HT1080 (cell line): ENCODE results near the gene BCKDHA. TPM values are rescaled to one million over a fixed set of nuclear protein-coding genes. Genes with fewer than 3 reads are reported as not detected.
"Not testable (repeated sequence)": the region's sequence is repeated elsewhere in the genome, so short reads cannot be mapped to it uniquely, and the experiment has no call there.

Experiments
- DNase-seq: peaks from one replicate; pipeline ENCODE4 v3.0.0-alpha.2; 2015; ENCODE audit warnings: low read depth
- total RNA-seq: library from RNA; depleted of rRNA; stranded (reverse); fragments of >200 nt; shearing (Covaris generic); gene quantifications from 2 replicates; pipeline ENCODE4 v1.2.3, GENCODE V29; 2014

The BCKDHA gene
- total RNA-seq, 1 experiment from 2014 or later = 24.2 TPM

- DNase-seq = no peak
Measured at GRCh38 chr19:41364524-41365391, 32.9 kb upstream of the BCKDHA start.

GRCh38 chr19:41366089-41366488, 31.5 kb upstream of the BCKDHA start:
- DNase-seq = no peak

GRCh38 chr19:41367848-41368301, 29.7 kb upstream of the BCKDHA start:
- peak; percentile 88 for DNase-seq

- no peak for DNase-seq
Measured at GRCh38 chr19:41369769-41370168, 27.8 kb upstream of the BCKDHA start.

- not testable (repeated sequence) for DNase-seq
Measured at GRCh38 chr19:41371119-41371518, 26.5 kb upstream of the BCKDHA start.

GRCh38 chr19:41371541-41371940, 26.1 kb upstream of the BCKDHA start:
- no peak for DNase-seq

- no peak for DNase-seq
Measured at GRCh38 chr19:41372501-41372900, 25.1 kb upstream of the BCKDHA start.

GRCh38 chr19:41373993-41374392, 23.6 kb upstream of the BCKDHA start:
- no peak for DNase-seq

- no peak for DNase-seq
Measured at GRCh38 chr19:41376241-41376997, 21.2 kb upstream of the BCKDHA start, which contains the start of gene TMEM91. Gene TMEM91 (plus strand): TSS chr19:41376533. CDS start chr19:41378310, 1,777 bp downstream.

- no peak for DNase-seq
Measured at GRCh38 chr19:41376998-41377365, 20.6 kb upstream of the BCKDHA start.

GRCh38 chr19:41377977-41378709, 19.5 kb upstream of the BCKDHA start:
- DNase-seq = no peak

- DNase-seq = not testable (repeated sequence)
Measured at GRCh38 chr19:41381536-41381935, 16.1 kb upstream of the BCKDHA start.

GRCh38 chr19:41384351-41384750, 13.3 kb upstream of the BCKDHA start:
- no peak for DNase-seq

- no peak for DNase-seq
Measured at GRCh38 chr19:41386442-41386841, 11.2 kb upstream of the BCKDHA start.

GRCh38 chr19:41391618-41392017, 6.0 kb upstream of the BCKDHA start:
- DNase-seq = no peak

GRCh38 chr19:41392775-41393174, 4.8 kb upstream of the BCKDHA start:
- DNase-seq = no peak

- no peak for DNase-seq
Measured at GRCh38 chr19:41395355-41395754, 2.3 kb upstream of the BCKDHA start.

GRCh38 chr19:41398050-41398418, 416 bp downstream of the BCKDHA start:
- DNase-seq = no peak

- DNase-seq = no peak
Measured at GRCh38 chr19:41398598-41398997, 980 bp downstream of the BCKDHA start.

GRCh38 chr19:41399091-41399490, 1.5 kb downstream of the BCKDHA start:
- no peak for DNase-seq

GRCh38 chr19:41399525-41399924, 1.9 kb downstream of the BCKDHA start:
- no peak for DNase-seq

GRCh38 chr19:41401483-41401882, 3.9 kb downstream of the BCKDHA start:
- DNase-seq = no peak
